Neutrophil (primary cell): ENCODE results near the gene CNBP.

Source experiments
- H3K27ac ChIP-seq: fragments of 200-600 bp; sonication (generic); 2 replicates; pipeline ENCODE4 v1.5.1; 2016; ENCODE audit warnings: mild to moderate bottlenecking, moderate library complexity
- H3K27me3 ChIP-seq: fragments of 200-600 bp; sonication (generic); 2 replicates; pipeline ENCODE4 v1.6.0; 2016; ENCODE audit warnings: mild to moderate bottlenecking
- H3K36me3 ChIP-seq: fragments of 200-600 bp; sonication (generic); 2 replicates; pipeline ENCODE4 v1.5.1; 2017
- H3K4me1 ChIP-seq, 2 experiments: fragments of 200-600 bp in 1 of 2; sonication (generic) in 1 of 2; 1 replicate in 1 of 2; 2 replicates in 1 of 2; pipeline versions ENCODE4 v1.5.1 to v1.6.1; 2013 to 2016; ENCODE audit warnings: low read depth in 1 of 2, low read length in 1 of 2, mild to moderate bottlenecking in 1 of 2, moderate library complexity in 1 of 2; ENCODE audit not compliant: control insufficient read depth in 1 of 2, insufficient read depth in 1 of 2
- H3K4me3 ChIP-seq, 2 experiments: fragments of 200-600 bp in 1 of 2; sonication (generic) in 1 of 2; 1 replicate in 1 of 2; 2 replicates in 1 of 2; pipeline ENCODE4 v1.5.1; 2013 to 2016; ENCODE audit warnings: low read depth in 1 of 2, low read length in 1 of 2, mild to moderate bottlenecking in 1 of 2, moderate library complexity in 1 of 2
- H3K9me3 ChIP-seq: fragments of 200-600 bp; sonication (generic); 2 replicates; pipeline ENCODE4 v1.5.1; 2016
- CTCF ChIP-seq: fragments of 200-600 bp; sonication (generic); IDR thresholded peaks from 2 replicates; pipeline ENCODE4 v1.5.1; 2016; ENCODE audit warnings: antibody characterized with exemption

The CNBP gene

GRCh38 chr3:129183569-129184395 lies at the start of gene CNBP:
TSS of gene CNBP (minus strand) at chr3:129183896. CDS start at chr3:129171757, 12,139 bp downstream.
- Histone ChIP-seq H3K4me3 (peak within 1 kb of the TSS; percentile 98 to 99), H3K27ac (peak within 1 kb of the TSS; percentile 98), H3K9me3 (no peaks in the 10 kb centered on the region), H3K4me1 (peaks cover 49 to 53% of the 10 kb centered on the region in 2 experiments), H3K27me3 (no peaks in the 10 kb centered on the region), H3K36me3 (peaks cover 9% of the 10 kb centered on the region)
- peak; percentile 32 for TF ChIP-seq CTCF

GRCh38 chr3:129231331-129232119 lies 47.8 kb upstream of the CNBP start:
- peak; percentile 22 for TF ChIP-seq CTCF
- Histone ChIP-seq H3K27ac (peak overlapping the region; percentile 98), H3K27me3 (no peaks in the 10 kb centered on the region), H3K36me3 (peaks cover 10% of the 10 kb centered on the region), H3K4me1 (peaks cover 82 to 95% of the 10 kb centered on the region in 2 experiments), H3K9me3 (no peaks in the 10 kb centered on the region), H3K4me3 (peak overlapping the region; percentile 66 to 69)

GRCh38 chr3:129230311-129231019 lies 46.8 kb upstream of the CNBP start:
- peak overlapping the region; percentile 98 for H3K27ac ChIP-seq

GRCh38 chr3:129228891-129229585 lies 45.3 kb upstream of the CNBP start:
- Histone ChIP-seq H3K27ac (peak overlapping the region; percentile 98), H3K4me1 (peaks cover 82 to 98% of the 10 kb centered on the region in 2 experiments)

More at GRCh38 chr3:129230311-129231019, 46.8 kb upstream of the CNBP start:
- Histone ChIP-seq H3K27me3 (no peaks in the 10 kb centered on the region), H3K36me3 (peaks cover under 1% of the 10 kb centered on the region), H3K9me3 (no peaks in the 10 kb centered on the region), H3K4me3 (peak overlapping the region; percentile 66 to 69), H3K4me1 (peaks cover 86 to 98% of the 10 kb centered on the region in 2 experiments)
- no peak for TF ChIP-seq CTCF

More at GRCh38 chr3:129228891-129229585, 45.3 kb upstream of the CNBP start:
- no peaks in the 10 kb centered on the region for H3K36me3 ChIP-seq
- H3K27me3 ChIP-seq, result no peaks in the 10 kb centered on the region
- peak overlapping the region; percentile 66 to 69 for H3K4me3 ChIP-seq
- no peak for TF ChIP-seq CTCF
- H3K9me3 ChIP-seq, result no peaks in the 10 kb centered on the region
